WERI-Rb-1 (cell line): Measurements from ENCODE around the gene NKX6-2.
"Not testable (repeated sequence)": the region's sequence is repeated elsewhere in the genome, so short reads cannot be mapped to it uniquely, and the experiment has no call there.

Experiments used
- DNase-seq: peaks from one replicate; pipeline ENCODE4 v3.0.0-alpha.2; 2020
- H3K27ac ChIP-seq: fragments of 250-450 bp; sonication (Bioruptor Pico); 2 replicates; pipeline ENCODE4 v1.5.1; 2020; ENCODE audit warnings: mild to moderate bottlenecking, moderate library complexity
- H3K27me3 ChIP-seq: fragments of 250-450 bp; sonication (Bioruptor Pico); 2 replicates; pipeline ENCODE4 v1.5.1; 2021; ENCODE audit warnings: mild to moderate bottlenecking, low read depth, moderate library complexity; ENCODE audit not compliant: insufficient read depth, severe bottlenecking
- H3K36me3 ChIP-seq: fragments of 250-450 bp; sonication (Bioruptor Pico); 2 replicates; pipeline ENCODE4 v1.5.1; 2020; ENCODE audit warnings: mild to moderate bottlenecking, moderate library complexity
- H3K4me3 ChIP-seq: 2 replicates; pipeline ENCODE4 v1.5.1; 2011; ENCODE audit warnings: low read depth, mild to moderate bottlenecking, control low read depth, low read length
- H3K9me3 ChIP-seq: fragments of 250-450 bp; sonication (Bioruptor Pico); 2 replicates; pipeline ENCODE4 v1.5.1; 2021; ENCODE audit warnings: mild to moderate bottlenecking, moderate library complexity; ENCODE audit not compliant: severe bottlenecking
- CTCF ChIP-seq: IDR thresholded peaks from 2 replicates; pipeline ENCODE4 v1.5.1; 2011; ENCODE audit warnings: low read depth, mild to moderate bottlenecking, control low read depth, inconsistent platforms, low read length

The NKX6-2 gene

GRCh38 chr10:132802694-132803320, 16.9 kb upstream of the NKX6-2 start:
- peak; percentile 42 for DNase-seq
- peak; percentile 53 for TF ChIP-seq CTCF
- no peaks in the 10 kb centered on the region for H3K27me3 ChIP-seq
- H3K27ac ChIP-seq: no peak overlapping the region
- no peaks in the 10 kb centered on the region for H3K9me3 ChIP-seq
- H3K36me3 ChIP-seq: no peaks in the 10 kb centered on the region
- no peak overlapping the region for H3K4me3 ChIP-seq

DNA sequence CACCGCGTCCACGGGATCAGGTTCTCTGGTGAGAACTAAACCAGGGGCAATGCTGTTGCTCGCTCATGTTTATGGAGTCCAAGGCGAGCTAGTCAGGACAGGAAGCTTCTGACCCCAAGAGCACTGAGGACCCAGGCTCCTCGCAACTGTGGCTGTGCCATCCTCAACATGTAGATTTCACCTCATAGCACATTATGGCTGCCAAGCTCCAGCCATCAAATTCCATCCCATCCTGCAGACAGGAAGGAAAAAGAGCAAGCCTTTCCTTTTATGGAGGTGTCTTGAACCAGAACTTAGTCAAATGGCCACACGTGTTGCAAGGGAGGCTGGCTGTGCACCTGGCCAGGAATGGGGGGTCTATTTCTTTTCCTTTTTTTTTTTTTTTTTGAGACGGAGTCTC, 16.1 kb upstream of the NKX6-2 start:
- no peaks in the 10 kb centered on the region for H3K9me3 ChIP-seq
- no peak for DNase-seq
- TF ChIP-seq CTCF: no peak
- no peak overlapping the region for H3K27ac ChIP-seq
- H3K27me3 ChIP-seq: no peaks in the 10 kb centered on the region
- no peaks in the 10 kb centered on the region for H3K36me3 ChIP-seq
- no peak overlapping the region for H3K4me3 ChIP-seq

- no peak overlapping the region for H3K27ac ChIP-seq
- no peaks in the 10 kb centered on the region for H3K9me3 ChIP-seq
These were observed 13.9 kb upstream of the NKX6-2 start for GRCh38 chr10:132799865-132800264.

DNA sequence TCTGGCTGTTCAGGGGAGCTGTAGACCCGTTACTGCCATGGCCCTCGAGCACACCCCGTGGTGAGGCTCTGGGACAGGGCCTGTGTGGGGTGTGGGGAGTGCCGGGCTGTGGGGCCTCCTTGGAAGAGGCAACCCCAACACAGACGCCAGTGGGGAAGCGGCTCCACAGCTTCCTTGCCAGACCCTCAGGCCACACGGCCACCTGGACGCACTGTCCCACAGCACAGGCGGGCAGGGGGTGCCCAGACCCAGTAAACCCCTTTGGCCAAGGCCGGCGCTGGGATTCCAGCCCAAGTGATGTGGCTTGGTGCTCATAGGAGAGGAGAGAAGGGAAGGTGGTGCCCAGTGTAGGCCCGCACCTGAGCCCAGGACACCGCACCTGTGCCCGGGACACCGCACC, 12.9 kb upstream of the NKX6-2 start:
- no peaks in the 10 kb centered on the region for H3K36me3 ChIP-seq
- H3K27ac ChIP-seq: no peak overlapping the region
- no peaks in the 10 kb centered on the region for H3K9me3 ChIP-seq
- H3K4me3 ChIP-seq: no peak overlapping the region
- no peak for DNase-seq
- no peak for TF ChIP-seq CTCF
- H3K27me3 ChIP-seq: no peaks in the 10 kb centered on the region

More at GRCh38 chr10:132799865-132800264, 13.9 kb upstream of the NKX6-2 start:
- Histone ChIP-seq H3K27me3 (no peaks in the 10 kb centered on the region), H3K4me3 (no peak overlapping the region), H3K36me3 (no peaks in the 10 kb centered on the region)
- no peak for TF ChIP-seq CTCF
- DNase-seq: no peak

GRCh38 chr10:132798403-132798802, 12.5 kb upstream of the NKX6-2 start:
- Histone ChIP-seq H3K4me3 (no peak overlapping the region), H3K36me3 (no peaks in the 10 kb centered on the region), H3K9me3 (no peaks in the 10 kb centered on the region), H3K27me3 (no peaks in the 10 kb centered on the region), H3K27ac (no peak overlapping the region)
- DNase-seq: no peak
- TF ChIP-seq CTCF: no peak

GRCh38 chr10:132797986-132798385, 12.0 kb upstream of the NKX6-2 start:
- H3K36me3 ChIP-seq, H3K27ac ChIP-seq, DNase-seq, H3K4me3 ChIP-seq, H3K9me3 ChIP-seq, H3K27me3 ChIP-seq: not testable (repeated sequence)
